ENCODE results near the gene CASP10.
"Not testable (repeated sequence)": the region's sequence is repeated elsewhere in the genome, so short reads cannot be mapped to it uniquely, and the experiment has no call there.

Gene CASP10, protein sequence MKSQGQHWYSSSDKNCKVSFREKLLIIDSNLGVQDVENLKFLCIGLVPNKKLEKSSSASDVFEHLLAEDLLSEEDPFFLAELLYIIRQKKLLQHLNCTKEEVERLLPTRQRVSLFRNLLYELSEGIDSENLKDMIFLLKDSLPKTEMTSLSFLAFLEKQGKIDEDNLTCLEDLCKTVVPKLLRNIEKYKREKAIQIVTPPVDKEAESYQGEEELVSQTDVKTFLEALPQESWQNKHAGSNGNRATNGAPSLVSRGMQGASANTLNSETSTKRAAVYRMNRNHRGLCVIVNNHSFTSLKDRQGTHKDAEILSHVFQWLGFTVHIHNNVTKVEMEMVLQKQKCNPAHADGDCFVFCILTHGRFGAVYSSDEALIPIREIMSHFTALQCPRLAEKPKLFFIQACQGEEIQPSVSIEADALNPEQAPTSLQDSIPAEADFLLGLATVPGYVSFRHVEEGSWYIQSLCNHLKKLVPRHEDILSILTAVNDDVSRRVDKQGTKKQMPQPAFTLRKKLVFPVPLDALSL

DNA sequence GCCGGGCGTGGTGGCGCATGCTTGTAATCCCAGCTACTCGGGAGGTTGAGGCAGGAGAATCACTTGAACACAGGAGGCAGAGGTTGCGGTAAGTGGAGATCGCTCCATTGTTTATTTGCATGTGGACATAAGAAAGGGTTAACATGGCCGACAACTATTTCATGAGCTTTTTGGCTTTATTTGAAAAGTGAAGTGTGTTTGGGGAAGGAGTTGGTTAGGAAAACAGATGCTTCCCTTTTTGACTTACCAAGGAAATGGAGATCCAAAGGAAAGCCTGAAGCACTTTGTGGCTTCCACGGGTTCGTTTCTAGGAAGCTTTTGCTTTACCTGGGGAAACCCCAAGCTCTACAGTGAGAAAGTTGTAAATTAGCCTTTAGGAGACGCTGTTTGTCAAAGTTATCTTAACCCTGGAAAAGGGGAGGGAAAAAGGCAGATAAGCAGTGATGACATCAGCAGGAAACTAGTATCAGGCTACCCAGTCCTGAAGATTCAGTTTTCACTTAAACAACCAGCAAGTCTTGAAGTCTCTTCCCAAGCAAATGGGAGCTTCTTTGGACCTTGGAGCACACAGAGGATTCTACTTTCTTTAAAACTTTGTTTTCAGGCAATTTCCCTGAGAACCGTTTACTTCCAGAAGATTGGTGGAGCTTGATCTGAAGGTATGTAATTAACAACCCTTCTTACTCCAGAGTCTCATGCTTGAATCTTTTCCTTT, at the start of gene CASP10:
Gene CASP10, plus strand, starts transcription at position 492 of the 715 bp plus-strand sequence. CDS start 2,637 bp downstream, outside the sequence.
- TF ChIP-seq, protein P1, sequence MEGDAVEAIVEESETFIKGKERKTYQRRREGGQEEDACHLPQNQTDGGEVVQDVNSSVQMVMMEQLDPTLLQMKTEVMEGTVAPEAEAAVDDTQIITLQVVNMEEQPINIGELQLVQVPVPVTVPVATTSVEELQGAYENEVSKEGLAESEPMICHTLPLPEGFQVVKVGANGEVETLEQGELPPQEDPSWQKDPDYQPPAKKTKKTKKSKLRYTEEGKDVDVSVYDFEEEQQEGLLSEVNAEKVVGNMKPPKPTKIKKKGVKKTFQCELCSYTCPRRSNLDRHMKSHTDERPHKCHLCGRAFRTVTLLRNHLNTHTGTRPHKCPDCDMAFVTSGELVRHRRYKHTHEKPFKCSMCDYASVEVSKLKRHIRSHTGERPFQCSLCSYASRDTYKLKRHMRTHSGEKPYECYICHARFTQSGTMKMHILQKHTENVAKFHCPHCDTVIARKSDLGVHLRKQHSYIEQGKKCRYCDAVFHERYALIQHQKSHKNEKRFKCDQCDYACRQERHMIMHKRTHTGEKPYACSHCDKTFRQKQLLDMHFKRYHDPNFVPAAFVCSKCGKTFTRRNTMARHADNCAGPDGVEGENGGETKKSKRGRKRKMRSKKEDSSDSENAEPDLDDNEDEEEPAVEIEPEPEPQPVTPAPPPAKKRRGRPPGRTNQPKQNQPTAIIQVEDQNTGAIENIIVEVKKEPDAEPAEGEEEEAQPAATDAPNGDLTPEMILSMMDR (IDR thresholded peaks at IDR 0.05; ENCODE audit: borderline replicate concordance, control extremely low read depth, extremely low read depth, insufficient read depth, missing control alignments), result no peak
- in situ Hi-C loops (cut with MboI; ENCODE audit: low sequenced_read_pairs, unreplicated experiment), result loop anchor here (5.0 to 25.0 kb wide), 3 partner anchors 44 to 471 kb away; no protein-coding TSS in a partner anchor
- DNase-seq (ENCODE audit: low spot score), result peak; percentile 70

DNA sequence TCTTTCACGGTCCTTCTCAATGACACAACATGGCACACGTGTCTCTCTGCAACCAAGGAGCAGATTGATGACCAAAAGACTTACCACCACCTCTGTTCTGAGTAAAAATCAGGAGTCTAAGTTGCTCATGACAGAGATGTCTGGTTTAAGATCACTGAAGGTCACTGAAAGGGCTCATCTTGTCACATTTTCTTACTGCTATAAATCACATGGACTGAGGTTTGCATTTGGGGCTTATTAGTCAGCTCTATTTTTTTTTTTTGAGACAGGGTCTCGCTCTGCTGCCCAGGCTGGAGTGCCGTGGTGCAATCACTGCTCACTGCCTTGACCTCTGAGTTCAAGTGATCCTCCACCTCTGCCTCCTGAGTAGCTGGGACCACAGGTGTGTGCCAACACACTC, 47.6 kb upstream of the CASP10 start:
- TF ChIP-seq, protein P1 (IDR thresholded peaks at IDR 0.05; ENCODE audit: borderline replicate concordance, control extremely low read depth, extremely low read depth, insufficient read depth, missing control alignments), result no peak
- DNase-seq (ENCODE audit: low spot score), result no peak
- in situ Hi-C loops (cut with MboI; ENCODE audit: low sequenced_read_pairs, unreplicated experiment), result no loop called here

DNA sequence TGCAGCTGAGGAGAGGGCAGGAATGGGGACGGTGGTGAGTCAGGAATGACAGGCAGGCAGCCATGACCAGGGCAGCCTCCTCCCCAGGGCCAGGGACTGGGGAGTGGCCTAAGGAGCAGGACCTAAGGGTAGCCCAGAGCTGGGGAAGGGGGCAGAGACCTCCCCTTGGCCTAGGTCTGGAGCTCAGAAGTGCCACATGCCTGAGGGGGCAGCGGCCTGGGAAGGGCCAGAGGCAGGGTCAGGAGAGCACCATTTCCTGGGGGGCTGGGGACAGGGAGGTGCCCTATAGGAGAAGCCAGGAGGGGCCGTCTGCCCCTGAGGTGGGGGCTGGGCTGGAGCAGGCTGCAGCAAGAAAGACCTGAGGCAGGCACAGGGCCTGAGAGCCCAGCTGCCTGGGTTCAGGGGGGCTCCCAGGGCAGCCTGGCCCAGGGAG, 46.0 kb upstream of the CASP10 start:
- TF ChIP-seq, protein P1 (IDR thresholded peaks at IDR 0.05; ENCODE audit: borderline replicate concordance, control extremely low read depth, extremely low read depth, insufficient read depth, missing control alignments), result no peak
- in situ Hi-C loops (cut with MboI; ENCODE audit: low sequenced_read_pairs, unreplicated experiment), result no loop called here
- DNase-seq (ENCODE audit: low spot score), result no peak

DNA sequence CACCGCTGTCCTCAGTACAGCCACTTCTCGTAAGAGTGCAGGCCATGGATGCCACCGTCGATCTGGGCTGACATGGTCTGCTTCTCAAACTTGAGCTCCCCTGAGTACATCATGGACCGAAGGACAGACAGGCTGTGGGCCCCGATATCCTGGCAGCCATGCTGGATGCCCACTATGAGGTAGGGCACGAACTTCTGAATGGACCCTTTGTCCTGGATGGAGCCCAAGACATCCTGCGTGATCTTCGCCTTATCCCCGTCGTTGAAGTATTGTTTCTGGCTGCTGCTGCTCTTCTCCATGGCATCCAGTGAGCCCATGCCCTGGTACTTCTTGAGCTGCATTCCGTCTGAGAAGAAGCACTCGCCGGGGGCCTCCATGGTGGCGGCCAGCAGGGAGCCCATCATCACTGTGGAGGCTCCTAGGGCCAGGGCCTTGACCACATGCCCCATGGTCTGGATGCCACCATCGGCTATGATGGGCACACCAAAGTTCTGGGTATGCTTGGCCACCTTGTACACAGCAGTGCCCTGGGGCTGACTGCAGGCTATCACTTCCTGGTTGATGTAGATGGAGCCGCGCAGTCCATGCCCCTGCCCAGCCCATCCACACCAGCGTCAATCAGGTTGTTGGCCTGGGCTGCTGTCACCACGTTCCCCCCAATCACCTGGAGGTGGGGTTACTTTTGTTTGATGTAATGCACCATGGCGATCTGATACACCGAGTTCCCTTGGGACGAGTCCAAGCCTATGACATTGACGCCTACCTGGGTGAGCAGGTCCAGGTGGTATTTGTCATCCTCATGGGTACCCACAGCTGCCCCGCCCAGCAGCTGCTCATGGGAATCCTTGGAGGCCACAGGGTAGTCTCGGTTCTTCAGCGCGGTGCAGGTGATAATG, 45.2 kb upstream of the CASP10 start:
- TF ChIP-seq, protein P1 (IDR thresholded peaks at IDR 0.05; ENCODE audit: borderline replicate concordance, control extremely low read depth, extremely low read depth, insufficient read depth, missing control alignments), result no peak
- in situ Hi-C loops (cut with MboI; ENCODE audit: low sequenced_read_pairs, unreplicated experiment), result no loop called here
- DNase-seq (ENCODE audit: low spot score), result no peak

DNA sequence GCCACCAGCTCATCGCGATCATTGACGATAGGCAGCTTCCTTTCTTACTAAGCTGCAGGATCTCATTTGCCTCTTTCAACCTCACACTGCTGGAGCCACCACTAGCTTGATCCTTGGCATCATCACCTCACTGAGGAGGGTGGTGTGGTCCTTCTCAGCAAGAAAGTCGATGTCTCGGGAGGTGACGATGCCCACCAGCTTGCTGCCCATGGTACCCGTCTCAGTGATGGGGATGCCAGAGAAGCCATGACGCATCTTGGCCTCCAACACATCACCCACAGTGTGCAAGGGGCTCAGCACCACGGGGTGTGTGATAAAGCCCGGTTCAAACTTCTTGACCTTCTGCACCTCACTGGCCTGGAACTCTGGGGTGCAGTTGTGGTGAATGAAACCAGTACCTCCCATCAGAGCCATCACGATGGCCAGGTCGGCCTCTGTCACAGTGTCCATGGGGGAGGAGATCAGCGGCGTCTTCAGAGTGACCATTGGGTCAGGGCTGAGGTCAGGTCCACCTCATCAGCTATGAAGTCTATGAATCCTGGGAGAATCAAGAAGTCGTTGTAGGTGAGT, 44.5 kb upstream of the CASP10 start:
- no peak for DNase-seq (ENCODE audit: low spot score)
- in situ Hi-C loops (cut with MboI; ENCODE audit: low sequenced_read_pairs, unreplicated experiment), result no loop called here
- TF ChIP-seq, protein P1 (IDR thresholded peaks at IDR 0.05; ENCODE audit: borderline replicate concordance, control extremely low read depth, extremely low read depth, insufficient read depth, missing control alignments), result no peak

DNA sequence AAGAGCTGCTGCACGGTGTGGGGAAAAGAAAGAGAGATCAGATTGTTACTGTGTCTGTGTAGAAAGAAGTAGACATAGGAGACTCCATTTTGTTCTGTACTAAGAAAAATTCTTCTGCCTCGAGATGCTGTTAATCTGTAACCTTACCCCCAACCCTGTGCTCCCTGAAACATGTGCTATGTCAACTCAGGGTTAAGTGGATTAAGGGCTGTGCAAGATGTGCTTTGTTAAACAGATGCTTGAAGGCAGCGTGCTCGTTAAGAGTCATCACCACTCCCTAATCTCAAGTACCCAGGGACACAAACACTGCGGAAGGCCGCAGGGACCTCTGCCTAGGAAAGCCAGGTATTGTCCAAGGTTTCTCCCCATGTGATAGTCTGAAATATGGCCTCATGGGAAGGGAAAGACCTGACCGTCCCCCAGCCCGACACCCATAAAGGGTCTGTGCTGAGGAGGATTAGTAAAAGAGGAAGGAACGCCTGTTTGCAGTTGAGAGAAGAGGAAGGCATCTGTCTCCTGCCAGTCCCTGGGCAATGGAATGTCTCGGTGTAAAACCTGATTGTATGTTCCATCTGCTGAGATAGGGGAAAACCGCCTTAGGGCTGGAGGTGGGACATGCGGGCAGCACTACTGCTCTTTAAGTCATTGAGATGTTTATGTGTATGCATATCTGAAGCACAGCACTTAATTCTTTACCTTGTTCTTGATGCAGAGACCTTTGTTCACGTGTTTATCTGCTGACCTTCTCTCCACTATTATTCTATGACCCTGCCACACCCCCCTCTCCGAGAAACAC, 43.8 kb upstream of the CASP10 start:
- in situ Hi-C loops (cut with MboI; ENCODE audit: low sequenced_read_pairs, unreplicated experiment); DNase-seq (ENCODE audit: low spot score): not testable (repeated sequence)
